ENCODE measurements around the gene MGMT. TPM values are rescaled to one million over a fixed set of nuclear protein-coding genes. Genes with fewer than 3 reads are reported as not detected.
"Not testable (repeated sequence)": the region's sequence is repeated elsewhere in the genome, so short reads cannot be mapped to it uniquely, and the experiment has no call there.

MGMT gene
- total RNA-seq = 17.3 and 17.9 TPM in 2 replicates

DNA sequence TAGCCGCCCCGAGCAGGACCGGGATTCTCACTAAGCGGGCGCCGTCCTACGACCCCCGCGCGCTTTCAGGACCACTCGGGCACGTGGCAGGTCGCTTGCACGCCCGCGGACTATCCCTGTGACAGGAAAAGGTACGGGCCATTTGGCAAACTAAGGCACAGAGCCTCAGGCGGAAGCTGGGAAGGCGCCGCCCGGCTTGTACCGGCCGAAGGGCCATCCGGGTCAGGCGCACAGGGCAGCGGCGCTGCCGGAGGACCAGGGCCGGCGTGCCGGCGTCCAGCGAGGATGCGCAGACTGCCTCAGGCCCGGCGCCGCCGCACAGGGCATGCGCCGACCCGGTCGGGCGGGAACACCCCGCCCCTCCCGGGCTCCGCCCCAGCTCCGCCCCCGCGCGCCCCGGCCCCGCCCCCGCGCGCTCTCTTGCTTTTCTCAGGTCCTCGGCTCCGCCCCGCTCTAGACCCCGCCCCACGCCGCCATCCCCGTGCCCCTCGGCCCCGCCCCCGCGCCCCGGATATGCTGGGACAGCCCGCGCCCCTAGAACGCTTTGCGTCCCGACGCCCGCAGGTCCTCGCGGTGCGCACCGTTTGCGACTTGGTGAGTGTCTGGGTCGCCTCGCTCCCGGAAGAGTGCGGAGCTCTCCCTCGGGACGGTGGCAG, at the start of gene MGMT:
TSS of gene MGMT (plus strand) at position 539 of the 656 bp plus-strand sequence.
- intact Hi-C loops (cut with micrococcal nuclease) = loop anchor here (1.0 to 2.0 kb wide), 2 partner anchors 432 to 644 kb away; no protein-coding TSS in a partner anchor

DNA sequence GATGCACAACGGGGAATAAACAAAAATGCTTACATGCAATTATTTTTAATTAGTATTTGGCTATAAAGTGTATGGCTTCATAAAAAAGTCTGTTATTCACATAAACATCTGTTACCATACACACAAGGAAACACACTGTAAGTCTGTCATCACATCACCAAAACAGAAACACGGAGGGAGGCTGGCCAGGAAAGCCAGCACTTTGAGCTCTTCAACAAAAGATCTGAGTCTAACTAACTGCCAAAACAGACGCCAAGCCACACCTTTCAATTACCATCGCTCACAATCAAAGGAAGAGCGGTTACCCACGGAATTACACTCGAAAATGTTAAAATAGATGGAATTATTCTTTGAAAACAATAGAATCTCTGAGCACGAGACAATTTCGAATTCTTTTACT, 49.2 kb upstream of the MGMT start:
- intact Hi-C loops (cut with micrococcal nuclease) = no loop called here

DNA sequence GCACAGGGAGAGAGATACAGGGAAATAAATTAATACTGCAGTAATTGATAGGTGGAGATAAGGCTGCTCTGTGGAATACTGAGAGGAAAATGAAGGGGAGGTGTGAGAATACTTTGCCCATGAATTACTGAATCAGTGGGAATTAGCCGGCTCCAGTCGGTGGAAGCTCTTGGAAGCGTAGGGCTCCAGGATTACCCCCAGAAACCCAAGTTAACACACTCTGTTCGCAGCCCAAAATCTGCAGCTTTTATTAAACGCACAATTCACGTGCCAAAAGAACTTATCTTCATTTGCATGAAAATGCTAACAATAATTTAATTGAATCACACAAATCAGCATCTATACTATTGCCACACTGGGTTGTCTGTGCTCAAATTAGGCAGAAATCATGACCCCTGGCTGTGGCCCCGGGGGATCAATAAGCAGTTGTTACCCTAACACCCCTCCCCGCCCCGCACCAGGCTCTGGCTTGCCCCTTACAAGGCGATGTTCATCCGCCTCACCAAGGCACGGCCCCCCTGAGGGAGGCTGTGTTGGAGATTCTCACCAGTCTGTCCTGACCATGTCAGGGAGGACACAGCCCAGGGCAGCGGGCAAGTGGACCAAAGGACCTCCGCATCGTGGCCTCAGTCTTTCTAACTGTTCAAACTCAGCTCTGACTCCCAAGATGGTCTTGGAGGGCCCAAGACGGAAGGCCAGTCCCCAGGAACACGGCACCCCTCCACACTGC, 48.4 kb upstream of the MGMT start:
- intact Hi-C loops (cut with micrococcal nuclease) = no loop called here

DNA sequence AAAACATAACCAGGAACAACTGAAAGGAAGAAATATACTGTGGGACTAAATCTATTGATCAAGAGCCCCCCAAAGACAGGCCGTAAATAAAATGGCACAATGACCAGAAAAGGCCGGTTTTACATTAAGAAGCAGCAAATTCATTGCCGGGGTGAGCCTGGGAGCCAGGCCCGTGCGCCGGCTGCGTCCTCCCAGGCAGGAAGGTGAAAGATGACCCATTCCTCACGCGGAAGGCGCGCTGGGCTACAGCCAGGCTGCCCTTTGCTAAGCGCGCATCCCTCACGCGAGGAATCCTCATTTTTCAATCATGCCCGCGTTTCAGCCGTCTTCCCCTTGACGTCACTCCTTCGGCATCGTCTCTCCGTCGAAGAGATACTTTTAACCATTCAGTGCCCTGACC, 47.6 kb upstream of the MGMT start:
- intact Hi-C loops (cut with micrococcal nuclease) = no loop called here

DNA sequence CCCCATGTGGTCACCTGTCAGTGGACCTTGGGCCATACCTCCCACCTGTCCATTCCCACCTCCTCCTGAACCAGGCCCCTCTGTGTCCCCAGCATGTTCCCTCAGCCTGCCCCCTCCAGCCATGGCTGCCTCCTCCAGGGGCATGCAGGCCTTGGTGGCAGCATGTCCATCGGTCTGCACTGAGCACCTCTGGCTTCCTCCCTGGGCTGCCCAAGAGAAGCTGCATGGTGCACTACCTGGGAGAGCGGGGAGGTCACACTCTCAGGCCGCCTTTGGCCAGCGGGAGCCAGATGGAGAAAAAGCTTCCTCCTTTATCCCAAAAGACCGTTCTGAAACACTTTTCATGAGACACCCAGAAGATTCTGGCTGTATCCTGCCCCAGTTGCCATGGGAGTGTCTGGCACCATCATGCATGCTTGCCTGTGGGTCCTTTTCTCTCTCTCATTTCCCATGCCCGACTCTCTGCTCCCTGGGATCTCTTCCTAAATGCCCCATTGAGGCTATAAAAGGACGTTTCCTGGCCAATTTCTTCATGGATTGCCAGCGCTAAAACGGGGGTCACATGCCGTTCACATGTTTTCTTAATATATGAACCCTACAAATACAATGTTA, 45.5 kb upstream of the MGMT start:
- intact Hi-C loops (cut with micrococcal nuclease) = no loop called here

DNA sequence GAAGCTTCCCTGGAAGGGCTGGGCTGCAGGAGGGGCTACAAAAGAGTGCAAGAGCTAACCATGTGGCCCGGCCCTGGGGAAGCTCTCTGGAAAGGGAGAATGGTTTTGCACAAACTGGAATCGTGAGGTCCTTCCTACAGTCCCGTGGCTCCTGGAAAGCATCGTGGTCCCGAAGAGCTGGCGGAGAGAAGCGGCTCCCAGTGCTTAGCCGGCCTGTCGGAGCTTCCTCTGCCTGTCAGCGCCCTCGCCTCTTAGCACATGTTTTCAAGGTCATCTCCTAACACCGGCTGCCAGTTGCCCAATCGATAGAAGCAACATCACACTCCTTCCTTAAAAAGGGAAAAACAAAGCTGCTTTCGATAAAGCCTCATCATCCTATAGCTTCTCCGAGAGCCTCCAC, 42.1 kb upstream of the MGMT start:
- intact Hi-C loops (cut with micrococcal nuclease) = no loop called here

DNA sequence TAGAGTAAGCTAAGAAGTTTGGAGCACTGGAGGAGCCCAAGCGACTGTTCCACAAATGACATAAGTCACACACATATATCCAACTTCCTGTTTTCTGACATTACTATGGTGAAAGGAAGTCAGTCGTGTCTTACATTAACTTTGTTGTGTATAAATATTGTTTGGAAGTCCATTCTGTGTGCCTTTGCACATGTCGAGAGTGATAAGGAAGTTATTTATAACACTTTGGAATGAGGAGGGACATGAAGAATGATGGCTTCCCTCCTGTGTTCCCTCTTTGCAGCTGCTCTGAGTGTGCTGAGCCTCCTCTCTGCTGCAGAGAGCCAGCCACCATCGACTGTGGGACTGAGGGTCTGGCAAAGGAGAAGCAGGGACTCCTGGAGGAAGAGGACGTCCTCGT, 40.4 kb upstream of the MGMT start:
- intact Hi-C loops (cut with micrococcal nuclease) = no loop called here

DNA sequence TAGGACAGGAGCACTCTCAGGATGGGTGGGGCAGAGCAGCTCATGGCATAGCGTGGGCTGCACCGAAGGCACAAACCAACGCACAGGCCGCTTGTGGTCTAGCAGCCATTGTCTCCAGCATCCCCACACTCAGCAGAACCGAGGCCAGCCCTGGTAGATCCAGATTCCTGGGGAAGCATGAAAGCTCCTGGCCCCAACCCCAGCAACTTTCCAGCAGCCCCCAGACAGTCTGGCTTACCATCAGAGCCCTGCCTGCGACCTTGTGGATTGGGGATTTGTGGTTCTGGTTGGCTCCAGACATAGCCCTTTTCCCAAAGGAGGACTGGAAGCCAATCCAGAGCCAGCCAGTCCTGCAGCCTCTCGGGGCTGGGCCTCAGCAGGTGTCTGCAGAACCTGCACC, 33.8 kb upstream of the MGMT start:
- intact Hi-C loops (cut with micrococcal nuclease) = no loop called here

DNA sequence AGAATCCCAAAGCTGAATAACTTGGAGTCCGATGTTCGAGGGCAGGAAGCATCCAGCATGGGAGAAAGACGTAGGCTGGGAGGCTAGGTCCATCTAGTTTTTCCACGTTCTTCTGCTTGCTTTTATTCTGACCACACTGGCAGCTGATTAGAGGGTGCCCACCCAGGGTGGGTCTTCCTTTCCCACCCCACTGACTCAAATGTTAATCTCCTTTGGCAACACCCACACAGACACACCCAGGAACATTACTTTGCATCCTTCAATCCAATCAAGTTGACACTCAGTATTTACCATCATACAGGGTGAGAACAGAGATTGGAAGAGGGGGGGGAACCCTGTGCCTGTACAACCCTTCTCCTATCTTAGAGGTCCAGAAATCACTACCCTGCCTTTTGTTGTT, 31.3 kb upstream of the MGMT start:
- intact Hi-C loops (cut with micrococcal nuclease) = not testable (repeated sequence)

DNA sequence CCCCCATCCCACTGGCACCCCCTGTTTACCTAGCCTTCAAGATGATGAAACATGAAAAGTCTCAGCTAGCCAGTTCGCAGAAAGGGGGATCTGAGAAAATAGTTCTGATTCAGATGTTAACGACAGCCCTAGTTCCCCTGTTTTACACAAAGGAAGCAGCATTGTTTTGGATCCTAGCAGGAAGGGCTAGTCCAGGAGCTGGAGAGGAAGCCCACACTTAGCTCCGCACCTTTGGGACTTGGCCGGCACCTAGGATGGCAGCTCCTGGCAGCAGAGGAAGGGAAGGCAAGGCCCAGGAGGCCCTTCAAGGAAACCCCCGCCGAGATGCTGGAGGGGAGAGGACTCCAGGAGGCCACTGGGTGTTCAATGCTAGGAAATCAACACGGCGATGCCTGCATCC, 29.0 kb upstream of the MGMT start:
- intact Hi-C loops (cut with micrococcal nuclease) = no loop called here

DNA sequence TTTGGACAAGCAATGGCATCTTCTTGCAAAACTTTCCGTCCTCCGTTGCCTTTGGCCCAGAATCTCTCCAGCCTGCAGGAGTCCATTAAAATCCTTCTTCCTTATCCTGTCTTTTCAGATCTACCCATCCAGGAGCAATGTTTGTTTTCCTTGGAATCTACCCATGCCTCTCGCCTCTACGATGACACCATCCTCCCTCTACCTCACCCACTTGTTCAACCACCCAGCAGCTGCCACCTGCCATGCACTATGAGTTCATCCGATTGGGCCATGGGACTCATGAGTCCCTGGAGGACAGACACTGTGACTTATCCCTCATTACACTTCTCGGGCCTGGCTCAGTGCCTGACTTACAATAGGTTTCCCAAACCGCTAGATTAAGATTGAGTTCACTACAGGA, 26.8 kb upstream of the MGMT start:
- intact Hi-C loops (cut with micrococcal nuclease) = no loop called here

DNA sequence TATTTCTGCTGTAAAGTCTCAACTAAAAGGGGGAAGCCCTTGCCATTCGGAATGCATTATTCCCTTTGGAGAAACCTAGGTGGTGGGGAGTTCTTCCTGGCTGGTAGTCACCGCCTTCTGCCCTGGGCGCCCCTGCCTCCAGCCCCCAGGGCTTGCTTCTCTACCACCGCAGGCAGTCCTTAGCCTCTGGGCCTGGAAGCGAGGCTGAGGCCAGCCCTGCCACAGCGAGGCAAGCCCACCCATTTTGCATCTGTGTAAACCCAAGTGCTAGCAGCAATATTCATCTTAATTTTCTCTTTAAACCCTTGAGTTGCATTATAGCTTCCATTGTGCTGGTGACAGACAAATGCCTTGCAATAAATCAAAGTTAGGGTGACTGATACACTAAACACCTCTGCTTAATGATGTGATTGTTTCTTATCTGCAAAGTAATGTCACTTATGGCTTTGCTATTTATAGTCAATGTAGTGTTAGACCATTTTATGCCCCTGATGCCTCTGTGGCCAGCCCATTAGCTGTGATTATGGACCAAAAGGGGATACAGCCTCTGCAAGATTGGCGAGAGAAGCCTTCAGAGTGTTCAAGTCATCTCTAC, 26.2 kb upstream of the MGMT start:
- intact Hi-C loops (cut with micrococcal nuclease) = no loop called here

DNA sequence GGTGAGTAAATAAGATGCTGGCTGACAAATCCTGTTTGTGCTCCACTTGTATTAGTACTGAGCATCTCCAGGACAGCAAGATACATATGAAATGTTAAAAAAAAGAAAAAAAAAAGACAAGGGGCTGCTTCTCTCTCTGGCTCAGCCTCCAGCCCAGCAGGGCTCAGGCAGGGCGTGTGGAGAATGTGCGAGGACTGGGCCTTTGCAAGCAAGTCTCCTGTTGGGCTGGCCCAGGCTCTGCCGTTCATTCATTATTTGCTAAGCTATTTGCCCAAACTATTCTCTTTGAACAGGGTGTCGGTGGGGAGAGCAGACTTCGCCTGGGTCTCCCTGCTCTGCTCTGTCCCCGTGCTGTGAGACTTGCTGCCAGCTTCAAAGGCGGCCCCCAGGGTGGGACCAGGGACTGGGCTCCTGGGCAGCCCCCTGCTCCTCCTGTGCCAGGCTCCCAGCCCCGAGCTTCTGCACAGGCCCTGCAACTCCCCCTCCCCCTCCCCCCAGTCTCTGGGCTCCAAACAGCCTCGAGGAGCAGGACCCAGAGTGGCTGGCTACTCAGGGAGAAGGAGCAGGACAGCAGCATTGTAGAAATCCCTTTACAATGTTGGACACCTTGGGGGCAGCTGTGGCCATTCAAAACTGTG, 25.6 kb upstream of the MGMT start:
- intact Hi-C loops (cut with micrococcal nuclease) = no loop called here

DNA sequence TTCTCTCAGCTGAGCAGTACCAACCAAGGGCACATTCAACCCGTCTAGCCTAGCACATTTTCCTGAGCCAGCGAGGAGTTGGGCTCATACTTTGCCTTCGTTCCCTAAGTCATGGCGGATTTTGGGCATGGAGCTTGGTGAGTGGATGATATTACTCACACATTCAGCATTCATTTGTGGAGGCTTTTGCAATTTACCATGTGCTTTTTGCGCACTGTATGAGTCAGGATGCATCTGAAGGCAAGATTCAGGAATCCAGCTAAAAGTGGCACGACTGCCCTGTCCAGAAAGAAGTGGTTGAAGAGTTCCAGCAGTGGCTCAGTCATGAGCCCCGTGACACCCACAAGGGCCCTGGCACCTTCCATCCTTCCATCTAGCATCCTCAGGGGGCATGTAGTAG, 24.2 kb upstream of the MGMT start:
- intact Hi-C loops (cut with micrococcal nuclease) = no loop called here

DNA sequence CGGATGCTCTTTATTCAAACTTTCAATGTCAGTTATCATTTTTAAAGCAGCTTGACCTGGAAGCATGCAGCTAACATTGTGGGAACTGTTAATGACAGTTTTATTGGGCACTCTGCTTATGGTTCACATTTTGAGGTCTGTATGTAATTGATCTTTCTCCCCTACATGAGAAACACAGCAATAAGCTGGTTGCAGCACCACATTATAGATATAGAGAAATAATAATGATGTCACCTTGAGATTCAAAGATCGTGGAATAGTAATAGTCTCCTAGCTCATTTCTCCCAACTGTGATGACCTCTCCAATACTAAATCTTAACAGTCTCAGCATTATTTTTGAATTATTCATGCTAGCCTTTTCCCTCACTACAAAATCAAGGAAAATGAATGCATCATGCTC, 22.7 kb upstream of the MGMT start:
- intact Hi-C loops (cut with micrococcal nuclease) = no loop called here

DNA sequence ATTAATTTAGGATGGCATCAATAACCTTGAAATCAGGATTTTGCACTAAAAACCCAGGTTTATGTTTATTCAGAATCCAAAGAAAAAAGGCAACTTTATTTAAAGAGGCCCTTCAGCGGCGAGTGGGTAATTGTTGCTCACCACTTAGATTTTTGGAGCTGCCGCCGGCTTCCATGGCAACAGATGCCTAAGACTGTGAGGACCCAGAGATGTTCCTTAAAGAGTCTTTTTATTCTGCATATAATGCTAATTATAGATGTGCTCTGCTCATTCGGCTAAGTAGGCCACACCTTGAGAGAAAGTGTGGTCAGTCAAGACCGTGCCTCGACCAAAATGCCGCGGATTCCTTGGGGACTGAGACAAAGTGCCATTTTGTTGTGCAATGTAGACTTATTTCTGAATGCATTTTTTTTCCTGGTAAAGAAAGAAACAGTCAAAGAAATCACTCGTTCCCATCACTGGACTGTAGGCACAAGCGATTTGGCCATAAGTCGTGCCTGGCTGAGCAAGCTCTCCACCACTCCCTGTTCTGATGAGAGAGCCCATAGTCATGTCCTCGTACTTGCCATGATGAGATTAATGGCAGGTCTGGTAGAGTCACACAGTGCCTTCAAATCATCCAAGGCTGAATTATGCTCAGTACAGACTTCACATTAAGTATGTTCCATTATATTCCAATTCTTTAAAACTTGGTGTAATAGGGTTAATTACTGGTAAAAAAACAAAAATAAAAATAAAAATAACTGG, 21.4 kb upstream of the MGMT start:
- intact Hi-C loops (cut with micrococcal nuclease) = no loop called here

DNA sequence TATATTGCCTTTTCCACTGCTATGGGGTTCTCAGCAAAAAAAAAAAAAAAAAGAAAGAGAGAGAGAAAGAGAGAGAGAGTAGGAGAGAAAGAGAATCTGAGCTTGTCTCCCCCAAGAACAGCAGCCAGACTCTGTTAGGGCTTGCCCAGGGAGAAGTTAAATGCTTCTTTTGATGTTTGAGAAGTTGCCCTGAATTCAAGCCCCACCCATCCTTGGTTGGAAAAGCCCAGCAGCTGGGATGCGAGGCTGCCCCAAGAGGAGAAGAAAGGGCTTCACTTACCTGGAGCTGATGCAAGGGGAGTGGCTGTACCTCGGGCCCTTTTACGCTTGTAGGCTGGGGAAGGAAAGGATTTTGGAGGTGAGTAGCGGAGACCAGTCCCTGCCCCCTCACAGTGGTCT, 20.9 kb upstream of the MGMT start:
- intact Hi-C loops (cut with micrococcal nuclease) = no loop called here

DNA sequence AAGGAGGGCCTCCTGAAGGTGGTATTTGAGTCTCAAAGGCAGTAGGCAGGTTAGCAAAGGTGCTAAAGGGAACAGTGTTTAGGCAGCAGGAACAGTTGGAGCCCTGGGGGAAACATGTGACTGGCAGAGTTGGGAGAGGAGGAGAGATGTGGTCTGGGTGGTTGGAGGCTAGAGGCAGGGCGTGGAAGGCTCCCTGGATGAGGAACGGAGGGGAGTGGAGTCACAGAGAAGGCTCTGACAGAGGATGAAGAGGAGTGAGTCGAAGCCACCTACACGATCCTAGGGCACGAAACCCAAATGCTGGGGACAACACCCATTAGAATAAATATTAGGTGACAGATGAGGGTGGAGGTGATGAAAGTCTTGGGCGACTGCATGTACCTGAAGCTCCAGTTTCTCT, 19.6 kb upstream of the MGMT start:
- intact Hi-C loops (cut with micrococcal nuclease) = no loop called here

DNA sequence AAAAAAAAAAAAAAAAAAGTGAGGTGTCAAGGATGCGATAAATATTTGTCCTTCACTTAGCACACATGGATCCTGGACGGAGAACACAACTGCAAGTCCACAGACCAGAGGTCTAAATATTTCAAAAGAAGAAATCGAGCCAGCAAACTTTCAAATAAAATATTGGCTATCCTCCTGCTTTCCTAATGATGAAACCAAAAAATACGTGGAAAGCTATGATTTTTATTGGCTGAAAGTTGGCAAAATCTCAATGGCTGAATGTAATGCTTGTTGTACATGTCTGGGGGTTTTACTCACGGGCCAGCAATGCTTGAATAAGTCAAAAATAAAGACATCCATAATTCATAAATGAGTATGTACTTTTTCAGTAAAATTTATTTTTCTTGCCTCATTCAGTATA, 19.0 kb upstream of the MGMT start:
- intact Hi-C loops (cut with micrococcal nuclease) = no loop called here

DNA sequence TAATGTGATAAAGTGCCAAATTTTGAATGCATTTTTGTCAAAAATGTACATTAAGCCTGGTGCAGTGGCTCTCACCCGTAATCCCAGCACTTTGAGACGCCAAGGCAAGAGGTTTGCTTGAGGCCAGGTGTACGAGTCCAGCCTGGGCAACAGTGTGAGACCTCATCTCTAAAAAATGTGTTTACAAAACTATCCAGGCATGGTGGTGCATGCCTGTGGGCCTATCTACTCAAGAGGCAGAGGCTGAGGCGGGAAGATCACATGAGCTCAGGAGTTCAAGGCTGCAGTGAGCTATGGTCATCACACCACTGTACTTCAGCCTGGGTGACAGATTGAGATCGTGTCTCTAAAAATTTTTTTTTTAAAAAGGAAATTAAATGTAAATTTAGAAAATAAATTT, 18.5 kb upstream of the MGMT start:
- intact Hi-C loops (cut with micrococcal nuclease) = no loop called here

DNA sequence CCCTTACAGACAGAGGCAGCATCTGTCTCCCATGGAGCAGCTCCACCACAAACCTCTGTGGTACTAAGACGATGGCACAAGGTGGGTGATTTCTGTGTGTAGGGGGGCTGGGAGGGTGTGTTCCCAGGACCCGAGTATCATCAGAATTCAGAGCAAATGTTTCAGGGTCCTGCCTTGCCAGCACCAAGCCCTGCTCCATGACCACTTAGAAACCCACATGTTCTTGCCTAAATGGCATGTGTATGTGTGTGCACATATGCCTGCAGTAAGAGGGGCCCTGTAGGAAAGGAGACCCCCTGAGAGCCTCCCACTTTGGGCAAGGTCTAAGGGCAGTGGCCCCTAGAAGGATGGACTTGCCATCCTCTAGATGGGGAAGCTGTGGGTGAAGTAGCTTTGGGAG, 17.1 kb upstream of the MGMT start:
- intact Hi-C loops (cut with micrococcal nuclease) = no loop called here

Measured in T-helper 2 cell treated with Interferon-gamma antibody and Interleukin-4, amounts not matched to agents 100 ng/mL and 5 ng/mL, for 36 hours (primary cell).